Measurements from ENCODE around the gene HTR2A.

- TF ChIP-seq CTCF (IDR thresholded peaks at IDR 0.05; ENCODE audit: insufficient read depth, low read depth, low read length) (no peak), EZH2 (IDR thresholded peaks at IDR 0.05; ENCODE audit: insufficient read depth, low read length) (no peak)
Observed at GRCh38 chr13:46782691-46783090, 114.2 kb downstream of the HTR2A start.
